ENCODE data around the gene CCL1.

- TF ChIP-seq CTCF (conservative IDR thresholded peaks at IDR 0.05 in 1 of 2, IDR thresholded peaks at IDR 0.05 in 1 of 2; ENCODE audit: low read depth in 1 of 2, low read length in 2 of 2): no peak
- TF ChIP-seq EZH2 (IDR thresholded peaks at IDR 0.05; ENCODE audit: low read length, missing control alignments): no peak
Measured at GRCh38 chr17:34370997-34371395, 8.0 kb upstream of the CCL1 start.
